SK-N-SH (cell line): Measurements from ENCODE around the gene HIPK1. TPM values are rescaled to one million over a fixed set of nuclear protein-coding genes. Genes with fewer than 3 reads are reported as not detected.

Experiments
- CTCF ChIA-PET: fragments of 300-600, 350-600 bp; formaldehyde crosslinking; extraction: SDS; loops from one replicate; lab custom pipeline; 2021; lab: Yijun Ruan, JAX
- POLR2A ChIA-PET: fragments of 350-600 bp; sonication (Branson Sonifier 250); formaldehyde crosslinking; extraction: SDS; loops from one replicate; lab custom pipeline; 2020; ENCODE audit warnings: antibody characterized with exemption, inconsistent platforms; lab: Yijun Ruan, JAX
- DNase-seq: peaks from one replicate; pipeline ENCODE4 v3.0.0; 2012
- H2AFZ ChIP-seq: fragments of 200-600 bp; sonication (generic); 2 replicates; pipeline ENCODE4 v1.8.1; 2016; ENCODE audit warnings: antibody characterized with exemption, mild to moderate bottlenecking, low read depth
- H3F3A ChIP-seq: fragments of 200-600 bp; sonication (generic); replicated peaks from 2 replicates; pipeline ENCODE3; 2016; ENCODE audit warnings: antibody characterized with exemption, mild to moderate bottlenecking; ENCODE audit not compliant: insufficient read depth
- H3K27ac ChIP-seq, 2 experiments: fragments of 200-500 bp in 1 of 2; fragments of 200-600 bp in 1 of 2; sonication (Bioruptor generic) in 1 of 2; sonication (generic), shearing (Covaris generic) in 1 of 2; 2 replicates each; pipeline versions ENCODE4 v1.5.1 to v1.6.1; 2014 to 2016; ENCODE audit warnings: low read depth in 2 of 2, inconsistent platforms in 1 of 2, low read length in 1 of 2, mild to moderate bottlenecking in 1 of 2, mixed read lengths in 1 of 2
- H3K27me3 ChIP-seq: fragments of 200-600 bp; sonication (generic), shearing (Covaris generic); 2 replicates; pipeline ENCODE4 v1.6.1; 2016; ENCODE audit warnings: mixed run types; ENCODE audit not compliant: insufficient read depth
- H3K36me3 ChIP-seq, 2 experiments: fragments of 200-500 bp in 1 of 2; fragments of 200-600 bp in 1 of 2; sonication (Bioruptor generic) in 1 of 2; sonication (generic) in 1 of 2; replicated peaks in 1 of 2; 2 replicates each; pipeline versions ENCODE3 to v1.5.1; 2014 to 2016; ENCODE audit warnings: low read length in 1 of 2, mild to moderate bottlenecking in 1 of 2; ENCODE audit not compliant: insufficient read depth in 2 of 2, control insufficient read depth in 1 of 2
- H3K4me1 ChIP-seq, 2 experiments: fragments of 200-500 bp in 1 of 2; fragments of 200-600 bp in 1 of 2; sonication (Bioruptor generic) in 1 of 2; sonication (generic), shearing (Covaris generic) in 1 of 2; 2 replicates each; pipeline versions ENCODE4 v1.5.1 to v1.6.1; 2014 to 2016; ENCODE audit warnings: low read depth in 1 of 2, low read length in 1 of 2, mixed run types in 1 of 2; ENCODE audit not compliant: insufficient read depth in 2 of 2, control insufficient read depth in 1 of 2
- H3K4me2 ChIP-seq: fragments of 200-600 bp; sonication (generic), shearing (Covaris generic); 2 replicates; pipeline ENCODE4 v1.6.1; 2017; ENCODE audit warnings: mixed run types
- H3K4me3 ChIP-seq, 2 experiments: fragments of 200-500 bp in 1 of 2; fragments of 200-600 bp in 1 of 2; sonication (Bioruptor generic) in 1 of 2; sonication (generic), shearing (Covaris generic) in 1 of 2; 2 replicates each; pipeline versions ENCODE4 v1.5.1 to v1.8.1; 2014 to 2016; ENCODE audit warnings: low read depth in 2 of 2, inconsistent platforms in 1 of 2, low read length in 1 of 2, mild to moderate bottlenecking in 1 of 2, mixed read lengths in 1 of 2, moderate library complexity in 1 of 2
- H3K79me2 ChIP-seq: fragments of 200-600 bp; sonication (generic); 2 replicates; pipeline ENCODE4 v1.8.1; 2017; ENCODE audit warnings: mild to moderate bottlenecking; ENCODE audit not compliant: insufficient read depth
- H3K9ac ChIP-seq: fragments of 200-600 bp; sonication (generic); 2 replicates; pipeline ENCODE4 v1.6.1; 2017; ENCODE audit warnings: mixed run types
- H3K9me2 ChIP-seq: fragments of 200-600 bp; sonication (generic); 2 replicates; pipeline ENCODE4 v1.6.1; 2017; ENCODE audit warnings: mixed run types
- H3K9me3 ChIP-seq: fragments of 200-600 bp; sonication (generic); 2 replicates; pipeline ENCODE4 v1.6.1; 2017; ENCODE audit warnings: mixed run types, mild to moderate bottlenecking, moderate library complexity
- H4K20me1 ChIP-seq: fragments of 200-600 bp; sonication (generic); 2 replicates; pipeline ENCODE4 v1.6.1; 2017; ENCODE audit warnings: mild to moderate bottlenecking, mixed run types; ENCODE audit not compliant: insufficient read depth
- CTCF ChIP-seq: fragments of 200-600 bp; sonication (generic); IDR thresholded peaks from 2 replicates; pipeline ENCODE4 v1.6.1; 2017; ENCODE audit warnings: antibody characterized with exemption, mild to moderate bottlenecking, moderate library complexity
- ELF1 ChIP-seq: IDR thresholded peaks from 2 replicates; pipeline ENCODE4 v1.4.0; 2012
- EP300 ChIP-seq, 2 experiments: IDR thresholded peaks; 2 replicates each; pipeline versions ENCODE4 v1.4.0 to v1.6.1; 2012; ENCODE audit warnings: borderline replicate concordance in 1 of 2, low read depth in 1 of 2, low read length in 1 of 2
- EZH2phosphoT487 ChIP-seq: fragments of 200-600 bp; sonication (generic); IDR thresholded peaks from 2 replicates; pipeline ENCODE4 v1.6.1; 2017; ENCODE audit warnings: low read depth, mixed run types, mild to moderate bottlenecking, antibody characterized with exemption, moderate library complexity, borderline replicate concordance
- FOXJ3 ChIP-seq: sonication (generic); formaldehyde crosslinking; IDR thresholded peaks from 2 replicates; pipeline ENCODE4 v1.5.1; 2020; ENCODE audit warnings: mild to moderate bottlenecking, missing genetic modification reagents
- GATA2 ChIP-seq: sonication (generic); formaldehyde crosslinking; IDR thresholded peaks from 2 replicates; pipeline ENCODE4 v1.5.0; 2020; ENCODE audit warnings: mild to moderate bottlenecking, missing genetic modification reagents
- IRF3 ChIP-seq: fragments of 150-350 bp; IDR thresholded peaks from 2 replicates; pipeline ENCODE4 v1.6.1; 2016; ENCODE audit warnings: mild to moderate bottlenecking, low read depth, low read length
- POLR2AphosphoS5 ChIP-seq: IDR thresholded peaks from 2 replicates; pipeline ENCODE4 v1.6.1; 2012; ENCODE audit warnings: low read depth, low read length
- RAD21 ChIP-seq: IDR thresholded peaks from 2 replicates; pipeline ENCODE4 v1.6.1; 2012; ENCODE audit warnings: mild to moderate bottlenecking, low read length
- RXRA ChIP-seq: IDR thresholded peaks from 2 replicates; pipeline ENCODE4 v1.4.0; 2012; ENCODE audit warnings: low read depth, mild to moderate bottlenecking, borderline replicate concordance
- TAF1 ChIP-seq: IDR thresholded peaks from 2 replicates; pipeline ENCODE4 v1.6.1; 2012; ENCODE audit warnings: low read depth, mild to moderate bottlenecking, low read length, moderate library complexity, borderline replicate concordance
- TCF12 ChIP-seq: IDR thresholded peaks from 2 replicates; pipeline ENCODE4 v1.4.0; 2012
- TEAD4 ChIP-seq: IDR thresholded peaks from 2 replicates; pipeline ENCODE4 v1.4.0; 2012; ENCODE audit warnings: mild to moderate bottlenecking, borderline replicate concordance; ENCODE audit not compliant: insufficient read depth
- USF2 ChIP-seq: fragments of 150-350 bp; IDR thresholded peaks from 2 replicates; pipeline ENCODE4 v1.6.1; 2017; ENCODE audit warnings: antibody characterized with exemption, low read length, low read depth, borderline replicate concordance
- YY1 ChIP-seq: IDR thresholded peaks from 2 replicates; pipeline ENCODE4 v1.4.0; 2012; ENCODE audit warnings: low read depth, mild to moderate bottlenecking
- ZBTB33 ChIP-seq: IDR thresholded peaks from 2 replicates; pipeline ENCODE4 v1.4.0; 2012; ENCODE audit warnings: low read depth, borderline replicate concordance
- WGBS: methylation state at CpG from one replicate; pipeline ENCODE4 v1.1.6; 2017; ENCODE audit warnings: low lambda C conversion rate; 5-methylcytosine and 5-hydroxymethylcytosine counted together
- polyA plus RNA-seq, 3 experiments: library from polyadenylated mRNA; depleted of rRNA; stranded (reverse); fragments of >200 nt; gene quantifications; 2 replicates each; pipeline ENCODE4 v1.2.3, GENCODE V29; 2012
- TF ChIP-seq, protein P1 (sequence below): IDR thresholded peaks from 2 replicates; pipeline ENCODE4 v1.4.0; 2012; ENCODE audit warnings: low read depth

HIPK1 gene
- polyA plus RNA-seq, 1 of the 3 experiments (the other 2 are of a cell fraction) = 7.1 TPM

DNA sequence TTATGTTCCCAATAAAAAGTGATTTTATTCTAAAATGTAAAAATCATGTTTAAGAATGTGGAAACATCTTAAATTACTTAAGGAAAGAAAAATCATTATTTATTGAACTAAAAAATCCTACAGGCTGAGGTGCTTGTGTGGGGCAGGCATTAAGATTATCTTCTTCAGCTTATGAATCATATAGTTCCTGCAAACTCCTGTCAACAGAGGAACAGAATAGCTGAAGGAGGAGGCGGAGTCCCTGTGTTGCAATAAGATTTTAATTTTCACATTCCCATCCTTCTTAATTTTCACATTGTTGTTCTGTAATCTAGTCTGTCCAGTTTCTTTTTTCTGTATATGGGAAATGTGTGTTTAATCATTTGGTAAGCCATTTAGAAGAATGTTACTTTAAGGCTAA lies 29.6 kb downstream of the HIPK1 start:
- no peaks in the 10 kb centered on the region; a peak in 1 of 4 replicates for H3K4me1 ChIP-seq
- H3K27ac ChIP-seq = no peak overlapping the region
- H4K20me1 ChIP-seq = no peaks in the 10 kb centered on the region
- no peaks in the 10 kb centered on the region for H3F3A ChIP-seq
- no peak overlapping the region for H2AFZ ChIP-seq
- H3K9me2 ChIP-seq = no peaks in the 10 kb centered on the region
- ChIA-PET POLR2A (no interaction called here), CTCF (interaction anchor here (1.2 to 1.4 kb wide), 2 partner anchors 18 to 21 kb away, joined by 3 to 5 read pairs; no protein-coding TSS in a partner anchor)
- TF ChIP-seq EP300 (IDR thresholded peaks at IDR 0.05; ENCODE audit: borderline replicate concordance in 1 of 2, low read depth in 1 of 2, low read length in 1 of 2) = no peak
- no peak for TF ChIP-seq POLR2AphosphoS5
- no peak for TF ChIP-seq FOXJ3
- TF ChIP-seq ZBTB33 = no peak
- no peak for TF ChIP-seq IRF3
- no peak for TF ChIP-seq GATA2 (CRISPR knock-in tag)
- no peak for TF ChIP-seq RAD21
- no peak for TF ChIP-seq USF2
- TF ChIP-seq, protein P1, sequence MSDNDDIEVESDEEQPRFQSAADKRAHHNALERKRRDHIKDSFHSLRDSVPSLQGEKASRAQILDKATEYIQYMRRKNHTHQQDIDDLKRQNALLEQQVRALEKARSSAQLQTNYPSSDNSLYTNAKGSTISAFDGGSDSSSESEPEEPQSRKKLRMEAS = no peak
- TF ChIP-seq ELF1 = no peak
- no peak for TF ChIP-seq TAF1
- TF ChIP-seq TEAD4 = no peak
- no peak for TF ChIP-seq EZH2phosphoT487
- TF ChIP-seq CTCF = no peak
- TF ChIP-seq YY1 = no peak
- TF ChIP-seq TCF12 = no peak
- TF ChIP-seq RXRA = no peak
- H3K36me3 ChIP-seq = peaks cover 72% of the 10 kb centered on the region in 2 experiments
- no peaks in the 10 kb centered on the region for H3K79me2 ChIP-seq
- 95% methylated on average over 1 of the region's 1 CpG for WGBS
- H3K9ac ChIP-seq = no peak overlapping the region
- H3K27me3 ChIP-seq = no peaks in the 10 kb centered on the region
- H3K4me3 ChIP-seq = no peak overlapping the region
- H3K4me2 ChIP-seq = no peak overlapping the region
- DNase-seq = no peak
- no peaks in the 10 kb centered on the region for H3K9me3 ChIP-seq
